ENCODE measurements around the gene CCN6.
"Not testable (repeated sequence)": the region's sequence is repeated elsewhere in the genome, so short reads cannot be mapped to it uniquely, and the experiment has no call there.

CCN6 gene

GRCh38 chr6:112054555-112055190 is 769 bp downstream of the CCN6 start:
- no peak for DNase-seq

- no peak for DNase-seq
These were observed 4.5 kb downstream of the CCN6 start for GRCh38 chr6:112058243-112059032.

GRCh38 chr6:112061605-112062004 is 7.7 kb downstream of the CCN6 start:
- DNase-seq, result no peak

GRCh38 chr6:112062966-112063365 is 9.1 kb downstream of the CCN6 start:
- DNase-seq, result no peak

- no peak for DNase-seq
These were observed 11.6 kb downstream of the CCN6 start for GRCh38 chr6:112065426-112065986.

GRCh38 chr6:112066606-112067005 is 12.7 kb downstream of the CCN6 start:
- DNase-seq, result no peak

- no peak for DNase-seq
These were observed 27.7 kb downstream of the CCN6 start for GRCh38 chr6:112081569-112081968.

GRCh38 chr6:112085286-112086065 is 31.6 kb downstream of the CCN6 start:
- DNase-seq, result no peak

GRCh38 chr6:112086744-112087135 is 32.8 kb downstream of the CCN6 start:
- DNase-seq, result no peak

GRCh38 chr6:112087136-112087911 is 33.4 kb downstream of the CCN6 start, which contains the start of the genes FAM229B and TUBE1:
FAM229B (plus strand) TSS chr6:112087591; CDS start chr6:112099284, 11,693 bp downstream.
TUBE1 (minus strand) TSS chr6:112087482; CDS start chr6:112087434, 48 bp downstream.
- peak; percentile 92 for DNase-seq

- no peak for DNase-seq
These were observed 34.0 kb downstream of the CCN6 start for GRCh38 chr6:112087916-112088315.

- no peak for DNase-seq
These were observed 43.0 kb downstream of the CCN6 start for GRCh38 chr6:112096901-112097300.

- DNase-seq, result no peak
These were observed 46.7 kb downstream of the CCN6 start for GRCh38 chr6:112100561-112100960.

GRCh38 chr6:112106026-112106425 is 52.1 kb downstream of the CCN6 start:
- DNase-seq, result not testable (repeated sequence)

GRCh38 chr6:112106562-112106961 is 52.7 kb downstream of the CCN6 start:
- DNase-seq, result no peak

- DNase-seq, result no peak
These were observed 55.4 kb downstream of the CCN6 start for GRCh38 chr6:112109262-112109661.

- no peak for DNase-seq
These were observed 59.5 kb downstream of the CCN6 start for GRCh38 chr6:112113431-112113830.

GRCh38 chr6:112113918-112114317 is 60.0 kb downstream of the CCN6 start:
- no peak for DNase-seq

- DNase-seq, result no peak
These were observed 60.8 kb downstream of the CCN6 start for GRCh38 chr6:112114577-112115223.

- no peak for DNase-seq
These were observed 62.3 kb downstream of the CCN6 start for GRCh38 chr6:112116221-112116620.

GRCh38 chr6:112117554-112117953 is 63.6 kb downstream of the CCN6 start:
- DNase-seq, result peak; percentile 15

- DNase-seq, result no peak
These were observed 64.1 kb downstream of the CCN6 start for GRCh38 chr6:112118034-112118433.

Measured in GDM1 (cell line).